GM10248 (cell line): ENCODE data around the gene FGF1.

Source experiments
- CTCF ChIA-PET: fragments of 300-600 bp; sonication (Branson Sonifier 250); formaldehyde crosslinking; extraction: SDS; loops from one replicate; lab custom pipeline; 2021; ENCODE audit warnings: antibody characterized with exemption; lab: Yijun Ruan, JAX
- POLR2A ChIA-PET: fragments of 350-650 bp; sonication (Branson Sonifier 250); formaldehyde crosslinking; extraction: SDS; loops from one replicate; lab custom pipeline; 2020; ENCODE audit warnings: antibody characterized with exemption; lab: Yijun Ruan, JAX
- DNase-seq: peaks from one replicate; pipeline ENCODE4 v3.0.0; 2012; ENCODE audit errors: extremely low spot score
- CTCF ChIP-seq: IDR thresholded peaks from 2 replicates; pipeline ENCODE4 v1.5.1; 2012; ENCODE audit warnings: mild to moderate bottlenecking, low read depth; ENCODE audit errors: extremely low read depth, missing control alignments, control extremely low read depth

FGF1 gene

GRCh38 chr5:142590451-142591231 lies 95.2 kb downstream of the FGF1 start:
- POLR2A ChIA-PET, result no interaction called here
- TF ChIP-seq CTCF, result no peak
- no peak for DNase-seq
- CTCF ChIA-PET, result no interaction called here

DNA sequence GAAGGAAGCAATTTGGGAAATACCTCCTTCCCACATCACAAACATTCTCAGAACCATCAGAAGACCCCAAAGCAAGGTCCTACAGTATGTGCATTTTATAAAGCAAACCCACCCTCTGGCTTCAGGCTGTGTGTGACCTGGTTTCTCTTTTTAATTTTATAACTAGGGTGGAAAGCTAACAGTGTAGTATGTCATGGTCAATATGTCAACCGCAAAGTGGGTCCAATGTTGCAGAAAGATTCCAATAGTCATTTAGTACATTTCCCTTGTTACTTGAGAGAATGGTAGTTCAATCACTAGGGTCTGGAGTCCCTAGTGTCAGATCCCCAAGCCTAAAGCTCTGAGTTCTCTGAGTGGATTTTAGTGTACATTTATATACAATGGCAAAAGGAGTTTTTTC lies 96.2 kb downstream of the FGF1 start:
- no peak for TF ChIP-seq CTCF
- POLR2A ChIA-PET, result no interaction called here
- CTCF ChIA-PET, result no interaction called here

DNA sequence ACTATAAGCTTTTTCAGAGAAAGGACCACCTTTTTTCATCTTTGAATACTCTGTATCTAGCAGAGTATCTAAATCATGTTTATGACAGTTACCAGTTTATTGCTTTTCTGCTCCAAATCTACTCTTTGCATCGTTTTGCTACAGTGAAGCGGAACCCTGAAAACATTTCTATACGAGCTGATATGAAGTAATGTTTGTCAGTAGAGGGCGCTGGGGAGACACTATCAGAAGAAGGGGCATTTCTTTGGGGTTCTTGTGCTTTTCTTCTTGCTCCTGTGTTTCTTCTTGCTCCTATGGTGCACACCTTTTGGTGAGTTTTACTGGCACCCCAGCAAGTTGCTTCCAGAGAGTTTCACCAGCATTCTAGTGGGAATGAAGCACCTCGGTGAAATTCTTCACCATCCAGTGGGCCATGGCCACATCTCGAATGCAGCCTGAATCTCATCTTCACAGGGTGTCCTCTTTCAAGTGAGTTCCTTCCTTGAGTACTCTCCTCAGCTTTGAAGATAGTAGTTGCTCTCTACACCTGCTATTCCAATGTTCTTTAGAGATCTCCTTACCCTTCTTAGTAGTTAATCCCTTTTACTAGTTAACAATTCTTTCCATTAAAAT lies 98.4 kb downstream of the FGF1 start:
- DNase-seq, result peak; percentile 23
- ChIA-PET CTCF (interaction anchor here (1.1 to 3.7 kb wide), 3 partner anchors 9 to 24 kb away, joined by 3 to 12 read pairs (median 10); no protein-coding TSS in a partner anchor), POLR2A (no interaction called here)
- peak; percentile 12 for TF ChIP-seq CTCF

More for the DNA sequence above, 96.2 kb downstream of the FGF1 start:
- DNase-seq, result no peak

DNA sequence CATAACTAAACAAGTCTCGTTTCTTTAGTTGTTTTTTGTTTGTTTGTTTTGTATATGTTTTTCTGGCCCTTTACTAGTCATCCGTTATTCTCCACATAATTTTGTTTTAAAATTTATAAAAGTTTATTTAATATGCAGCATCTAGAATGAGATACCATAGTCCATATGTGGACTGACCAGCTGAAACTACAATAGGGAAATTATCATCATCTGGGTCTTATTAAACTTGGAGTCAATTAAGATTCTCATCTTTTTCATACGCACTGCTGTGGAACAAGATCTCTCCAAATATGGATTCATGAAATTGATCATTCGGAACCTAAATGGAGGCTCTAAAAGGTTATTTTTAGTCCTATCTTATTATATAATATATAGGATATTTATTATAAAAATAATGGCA lies 99.3 kb downstream of the FGF1 start:
- DNase-seq, result no peak
- no peak for TF ChIP-seq CTCF
- ChIA-PET POLR2A (no interaction called here), CTCF (interaction anchor here (2.6 to 3.7 kb wide), 2 partner anchors 10 to 11 kb away, joined by 10 to 12 read pairs; no protein-coding TSS in a partner anchor)

DNA sequence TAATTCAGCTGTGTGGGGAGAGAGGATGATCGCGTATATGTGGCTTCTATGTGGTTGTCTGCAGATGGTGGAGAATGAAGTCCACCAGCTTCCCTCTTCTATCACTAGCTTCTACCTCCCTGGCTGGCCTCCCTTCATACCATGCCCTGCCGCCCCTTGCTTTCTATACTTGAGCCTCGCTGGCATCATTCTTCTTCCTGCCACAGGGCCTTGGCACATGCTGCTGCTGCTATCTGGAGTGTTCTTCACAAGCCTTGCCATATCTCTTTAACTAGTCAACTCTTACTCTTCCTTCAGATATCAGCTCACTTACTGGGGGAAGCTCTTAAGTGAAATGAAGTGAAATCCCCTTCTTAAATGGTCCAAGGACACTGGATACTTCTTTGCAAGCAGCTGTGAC lies 100.4 kb downstream of the FGF1 start:
- ChIA-PET CTCF (interaction anchor here (0.6 to 3.7 kb wide), 5 partner anchors 9 to 118 kb away, joined by 3 to 12 read pairs (median 5); no protein-coding TSS in a partner anchor), POLR2A (interaction anchor here (0.6 kb wide), 1 partner anchor 1859 kb away, joined by 5 read pairs; no protein-coding TSS in a partner anchor)
- no peak for TF ChIP-seq CTCF
- no peak for DNase-seq

- no peak for DNase-seq
- POLR2A ChIA-PET, result interaction anchor here (0.6 kb wide), 1 partner anchor 1859 kb away, joined by 5 read pairs; no protein-coding TSS in a partner anchor
- no peak for TF ChIP-seq CTCF
- CTCF ChIA-PET, result interaction anchor here (0.6 to 3.7 kb wide), 5 partner anchors 9 to 118 kb away, joined by 3 to 10 read pairs (median 3); no protein-coding TSS in a partner anchor
Measured at GRCh38 chr5:142584891-142585290, 101.0 kb downstream of the FGF1 start.
